ENCODE results near the gene IMP4. TPM values are rescaled to one million over a fixed set of nuclear protein-coding genes. Genes with fewer than 3 reads are reported as not detected.

The IMP4 gene
- total and polyA plus RNA-seq, 2 of the 13 experiments (the other 11 are each of a cell fraction or from before 2014, with no cell fraction given), result 142 to 158 TPM

DNA sequence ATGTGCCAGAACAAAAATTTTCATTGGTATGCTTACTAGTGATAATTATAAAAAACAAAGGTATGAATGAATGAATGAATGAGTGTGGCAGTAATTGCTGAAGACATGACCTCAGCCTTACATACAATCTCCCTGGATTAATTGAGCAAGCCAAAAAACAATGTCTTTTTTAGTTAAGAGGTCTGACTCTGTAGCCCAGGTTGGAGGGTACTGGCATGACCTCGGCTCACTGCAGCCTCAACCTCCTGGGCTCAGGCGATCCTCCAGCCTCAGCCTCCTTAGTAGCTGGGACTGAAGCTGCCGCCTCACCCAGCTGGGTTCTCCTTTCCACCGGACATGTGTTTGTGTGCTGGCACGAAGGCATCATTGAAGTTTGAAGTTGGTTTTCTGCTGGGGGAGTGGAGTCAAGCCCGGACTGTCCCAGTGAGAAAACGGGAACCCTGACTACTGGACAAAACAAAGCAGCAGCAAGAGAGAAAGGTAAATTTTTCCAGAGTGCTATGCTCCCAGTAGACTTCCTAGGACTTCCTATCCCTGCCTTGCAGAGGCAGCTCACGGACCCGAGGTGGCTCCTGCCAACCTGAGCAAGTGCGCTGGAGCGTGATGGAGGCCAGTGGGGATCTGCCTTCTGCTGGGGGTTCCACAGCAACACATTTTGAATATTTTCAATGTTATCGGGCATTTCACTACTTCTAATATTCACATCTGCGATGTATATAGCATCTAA lies 6.4 kb upstream of the IMP4 start (continued):
- TF ChIP-seq MTF2 (CRISPR knock-in tag; IDR thresholded peaks at IDR 0.05; ENCODE audit: borderline replicate concordance) (no peak), ZNF264 (CRISPR knock-in tag; IDR thresholded peaks at IDR 0.05) (no peak), RFX1 (IDR thresholded peaks at IDR 0.05) (no peak), SP1 (IDR thresholded peaks at IDR 0.05) (no peak), SP1 (CRISPR knock-in tag; IDR thresholded peaks at IDR 0.05) (0 out of 2 replicates have a peak, but pooled peaks have one; percentile 12), ZFAT (CRISPR knock-in tag; conservative IDR thresholded peaks at IDR 0.05) (no peak), FOXA1 (IDR thresholded peaks at IDR 0.05) (no peak), FOXA1 (CRISPR knock-in tag; IDR thresholded peaks at IDR 0.05) (no peak), NCOR1 (IDR thresholded peaks at IDR 0.05; ENCODE audit: borderline replicate concordance, low read length) (no peak; the same call in 1 of the 2 replicates)
- TF ChIP-seq, protein P1, sequence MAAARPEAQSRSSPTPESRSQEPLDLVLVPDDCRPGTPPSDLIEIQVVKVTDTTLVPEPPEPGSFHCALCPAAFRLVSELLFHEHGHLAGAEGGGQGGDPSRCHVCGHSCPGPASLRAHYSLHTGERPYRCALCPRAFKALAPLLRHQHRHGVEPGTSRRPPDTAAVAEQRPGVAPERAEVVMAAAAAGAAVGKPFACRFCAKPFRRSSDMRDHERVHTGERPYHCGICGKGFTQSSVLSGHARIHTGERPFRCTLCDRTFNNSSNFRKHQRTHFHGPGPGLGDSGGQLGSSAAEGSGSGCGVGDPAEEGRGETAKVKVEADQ (CRISPR knock-in tag; IDR thresholded peaks at IDR 0.05; ENCODE audit: borderline replicate concordance), result 0 out of 2 replicates have a peak, but pooled peaks have one; percentile 42
- TF ChIP-seq, protein P2, sequence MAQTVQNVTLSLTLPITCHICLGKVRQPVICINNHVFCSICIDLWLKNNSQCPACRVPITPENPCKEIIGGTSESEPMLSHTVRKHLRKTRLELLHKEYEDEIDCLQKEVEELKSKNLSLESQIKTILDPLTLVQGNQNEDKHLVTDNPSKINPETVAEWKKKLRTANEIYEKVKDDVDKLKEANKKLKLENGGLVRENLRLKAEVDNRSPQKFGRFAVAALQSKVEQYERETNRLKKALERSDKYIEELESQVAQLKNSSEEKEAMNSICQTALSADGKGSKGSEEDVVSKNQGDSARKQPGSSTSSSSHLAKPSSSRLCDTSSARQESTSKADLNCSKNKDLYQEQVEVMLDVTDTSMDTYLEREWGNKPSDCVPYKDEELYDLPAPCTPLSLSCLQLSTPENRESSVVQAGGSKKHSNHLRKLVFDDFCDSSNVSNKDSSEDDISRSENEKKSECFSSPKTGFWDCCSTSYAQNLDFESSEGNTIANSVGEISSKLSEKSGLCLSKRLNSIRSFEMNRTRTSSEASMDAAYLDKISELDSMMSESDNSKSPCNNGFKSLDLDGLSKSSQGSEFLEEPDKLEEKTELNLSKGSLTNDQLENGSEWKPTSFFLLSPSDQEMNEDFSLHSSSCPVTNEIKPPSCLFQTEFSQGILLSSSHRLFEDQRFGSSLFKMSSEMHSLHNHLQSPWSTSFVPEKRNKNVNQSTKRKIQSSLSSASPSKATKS (CRISPR knock-in tag; IDR thresholded peaks at IDR 0.05), result no peak
- TF ChIP-seq, protein P3, sequence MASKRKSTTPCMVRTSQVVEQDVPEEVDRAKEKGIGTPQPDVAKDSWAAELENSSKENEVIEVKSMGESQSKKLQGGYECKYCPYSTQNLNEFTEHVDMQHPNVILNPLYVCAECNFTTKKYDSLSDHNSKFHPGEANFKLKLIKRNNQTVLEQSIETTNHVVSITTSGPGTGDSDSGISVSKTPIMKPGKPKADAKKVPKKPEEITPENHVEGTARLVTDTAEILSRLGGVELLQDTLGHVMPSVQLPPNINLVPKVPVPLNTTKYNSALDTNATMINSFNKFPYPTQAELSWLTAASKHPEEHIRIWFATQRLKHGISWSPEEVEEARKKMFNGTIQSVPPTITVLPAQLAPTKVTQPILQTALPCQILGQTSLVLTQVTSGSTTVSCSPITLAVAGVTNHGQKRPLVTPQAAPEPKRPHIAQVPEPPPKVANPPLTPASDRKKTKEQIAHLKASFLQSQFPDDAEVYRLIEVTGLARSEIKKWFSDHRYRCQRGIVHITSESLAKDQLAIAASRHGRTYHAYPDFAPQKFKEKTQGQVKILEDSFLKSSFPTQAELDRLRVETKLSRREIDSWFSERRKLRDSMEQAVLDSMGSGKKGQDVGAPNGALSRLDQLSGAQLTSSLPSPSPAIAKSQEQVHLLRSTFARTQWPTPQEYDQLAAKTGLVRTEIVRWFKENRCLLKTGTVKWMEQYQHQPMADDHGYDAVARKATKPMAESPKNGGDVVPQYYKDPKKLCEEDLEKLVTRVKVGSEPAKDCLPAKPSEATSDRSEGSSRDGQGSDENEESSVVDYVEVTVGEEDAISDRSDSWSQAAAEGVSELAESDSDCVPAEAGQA (IDR thresholded peaks at IDR 0.05; ENCODE audit: low read depth), result peak; percentile 55; the same call in 1 of the 2 replicates
- TF ChIP-seq, protein P3 (CRISPR knock-in tag; IDR thresholded peaks at IDR 0.05; ENCODE audit: borderline replicate concordance), result no peak
- TF ChIP-seq, protein P4, sequence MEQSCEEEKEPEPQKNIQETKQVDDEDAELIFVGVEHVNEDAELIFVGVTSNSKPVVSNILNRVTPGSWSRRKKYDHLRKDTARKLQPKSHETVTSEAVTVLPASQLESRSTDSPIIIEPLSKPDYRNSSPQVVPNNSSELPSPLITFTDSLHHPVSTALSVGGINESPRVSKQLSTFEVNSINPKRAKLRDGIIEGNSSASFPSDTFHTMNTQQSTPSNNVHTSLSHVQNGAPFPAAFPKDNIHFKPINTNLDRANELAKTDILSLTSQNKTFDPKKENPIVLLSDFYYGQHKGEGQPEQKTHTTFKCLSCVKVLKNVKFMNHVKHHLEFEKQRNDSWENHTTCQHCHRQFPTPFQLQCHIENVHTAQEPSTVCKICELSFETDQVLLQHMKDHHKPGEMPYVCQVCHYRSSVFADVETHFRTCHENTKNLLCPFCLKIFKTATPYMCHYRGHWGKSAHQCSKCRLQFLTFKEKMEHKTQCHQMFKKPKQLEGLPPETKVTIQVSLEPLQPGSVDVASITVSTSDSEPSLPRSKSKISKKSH (CRISPR knock-in tag; IDR thresholded peaks at IDR 0.05; ENCODE audit: borderline replicate concordance), result no peak
